HepG2 (cell line): ENCODE results near the gene NYNRIN. TPM values are rescaled to one million over a fixed set of nuclear protein-coding genes. Genes with fewer than 3 reads are reported as not detected.

Source experiments
- ATAC-seq: fragments of 200-7000 bp; cut with Tn5 transposase; 3 replicates; pipeline ENCODE4 v1.9.1; 2020; ENCODE audit warnings: mild to moderate bottlenecking, moderate library complexity
- BruUV-seq: library from RNA; stranded (reverse); fragments of 400-500 nt; replicated peaks from 2 replicates; lab custom pipeline; 2021; lab: Mats Ljungman, UMichigan
- CTCF ChIA-PET: fragments of 300-600 bp; formaldehyde crosslinking; extraction: SDS; loops from one replicate; lab custom pipeline; 2021; ENCODE audit warnings: low total read pairs, inconsistent platforms, low intra/inter-chr PET ratio; lab: Yijun Ruan, JAX
- POLR2A ChIA-PET: fragments of 350-600 bp; sonication (Branson Sonifier 250); formaldehyde crosslinking; loops from one replicate; lab custom pipeline; 2020; ENCODE audit warnings: antibody characterized with exemption, inconsistent platforms; lab: Yijun Ruan, JAX
- DNase-seq: peaks from one replicate; pipeline ENCODE4 v3.0.0-alpha.2; 2015; ENCODE audit warnings: low spot score
- FAIRE-seq: peaks from 3 replicates; lab custom pipeline; 2011; peaks lifted over from hg19 to GRCh38; lab: Jason Lieb, UNC
- H2AFZ ChIP-seq: one replicate; pipeline ENCODE4 v1.6.1; 2011; ENCODE audit warnings: low read length, inconsistent platforms
- H3K27ac ChIP-seq: fragments of 300-600 bp; 3 replicates; pipeline ENCODE4 v1.8.0; 2011; ENCODE audit warnings: mixed run types, mild to moderate bottlenecking, mixed read lengths, low read length, inconsistent platforms; ENCODE audit not compliant: insufficient read depth; ENCODE audit errors: extremely low read length
- H3K27me3 ChIP-seq, 2 experiments: fragments of 200-600 bp in 1 of 2; 2 replicates in 1 of 2; 3 replicates in 1 of 2; pipeline versions ENCODE4 v1.6.0 to v1.8.0; 2011; ENCODE audit warnings: low read length in 2 of 2, mild to moderate bottlenecking in 2 of 2, moderate library complexity in 2 of 2, inconsistent platforms in 1 of 2; ENCODE audit not compliant: insufficient read depth in 2 of 2, control insufficient read depth in 1 of 2
- H3K36me3 ChIP-seq, 2 experiments: fragments of 200-600 bp in 1 of 2; replicated peaks in 1 of 2; 2 replicates in 1 of 2; 3 replicates in 1 of 2; pipeline versions ENCODE4 v1.5.1 to v1.8.0; 2011; ENCODE audit warnings: low read length in 2 of 2, inconsistent platforms in 1 of 2; ENCODE audit not compliant: insufficient read depth in 2 of 2, control insufficient read depth in 1 of 2
- H3K4me1 ChIP-seq: 2 replicates; pipeline ENCODE4 v1.5.1; 2012; ENCODE audit warnings: low read length, inconsistent platforms; ENCODE audit not compliant: insufficient read depth
- H3K4me2 ChIP-seq: 2 replicates; pipeline ENCODE4 v1.6.0; 2011; ENCODE audit warnings: low read depth, low read length, inconsistent platforms
- H3K4me3 ChIP-seq, 3 experiments: fragments of 200-600 bp in 1 of 3; sonication (generic), shearing (Covaris generic) in 1 of 3; replicated peaks in 1 of 3; 2 replicates each; pipeline ENCODE4 v1.5.1; 2011 to 2016; ENCODE audit warnings: low read length in 3 of 3, inconsistent platforms in 2 of 3, low read depth in 2 of 3, mild to moderate bottlenecking in 2 of 3, control low read depth in 1 of 3, mixed read lengths in 1 of 3; ENCODE audit not compliant: insufficient read depth in 1 of 3
- H3K79me2 ChIP-seq: one replicate; pipeline ENCODE4 v1.6.1; 2011; ENCODE audit warnings: low read length, inconsistent platforms; ENCODE audit not compliant: insufficient read depth
- H3K9ac ChIP-seq: 2 replicates; pipeline ENCODE4 v1.6.0; 2011; ENCODE audit warnings: mild to moderate bottlenecking, low read depth, low read length, inconsistent platforms; ENCODE audit not compliant: insufficient read depth
- H3K9me3 ChIP-seq: 2 replicates; pipeline ENCODE4 v1.5.1; 2012; ENCODE audit warnings: mild to moderate bottlenecking, low read length
- H4K20me1 ChIP-seq: 2 replicates; pipeline ENCODE4 v1.6.0; 2011; ENCODE audit warnings: inconsistent platforms, mild to moderate bottlenecking, low read length, moderate library complexity; ENCODE audit not compliant: insufficient read depth
- TMF1 ChIP-seq: sonication (generic); formaldehyde crosslinking; IDR thresholded peaks from 2 replicates; pipeline ENCODE4 v1.8.1; 2022; ENCODE audit warnings: low read depth, missing genetic modification reagents
- ZHX2 ChIP-seq, 2 experiments: sonication (generic) in 1 of 2; formaldehyde crosslinking in 1 of 2; IDR thresholded peaks; 2 replicates each; pipeline versions ENCODE4 v1.6.1 to v1.9.0; 2014 to 2022; ENCODE audit warnings: antibody characterized with exemption in 1 of 2, borderline replicate concordance in 1 of 2, inconsistent platforms in 1 of 2, low read depth in 1 of 2, missing genetic modification reagents in 1 of 2
- ZNF619 ChIP-seq: sonication (generic); formaldehyde crosslinking; IDR thresholded peaks from 2 replicates; pipeline ENCODE4 v1.4.0; 2020; ENCODE audit warnings: mild to moderate bottlenecking, missing genetic modification reagents
- WGBS: methylation state at CpG from one replicate; pipeline ENCODE4 v1.1.6; 2017; ENCODE audit warnings: low lambda C conversion rate; 5-methylcytosine and 5-hydroxymethylcytosine counted together
- in situ Hi-C: cut with HindIII; loops from 2 replicates; pipeline ENCODE4 v1.10.0; 2017; ENCODE audit warnings: low pct_unique_long_range_greater_than_20kb; ENCODE audit not compliant: extremely low pct_ligation_motif_present
- intact Hi-C: fragments of 100-400 bp; cut with micrococcal nuclease; formaldehyde crosslinking; loops from one replicate; pipeline ENCODE4 v1.10.0; 2022; ENCODE audit not compliant: unreplicated experiment
- polyA plus RNA-seq, 8 experiments: library from polyadenylated mRNA; depleted of rRNA in 3 of 8; stranded (reverse) in 7 of 8; unstranded in 1 of 8; fragments of >200 nt; fragmentation: Illumina TruSeq in 4 of 8; extraction: Trizol in 4 of 8; gene quantifications; 2 replicates each; pipeline versions ENCODE4 v1.2.1 to v1.2.3, GENCODE V29; 2011 to 2016; ENCODE audit warnings: low read depth in 4 of 8, missing spikeins in 1 of 8, mixed read lengths in 1 of 8; ENCODE audit not compliant: insufficient read depth in 1 of 8
- total RNA-seq, 5 experiments: library from RNA; depleted of rRNA; stranded (reverse); fragments of >200 nt; fragmentation: Illumina TruSeq; extraction: Trizol; gene quantifications; 2 replicates each; pipeline ENCODE4 v1.2.3, GENCODE V29; 2016; ENCODE audit warnings: low read depth in 1 of 5

Gene NYNRIN
- total and polyA plus RNA-seq, 2 of the 13 experiments (the other 11 are each of a cell fraction or from before 2014, with no cell fraction given): 0.63 to 1.1 TPM

- H3K4me1 ChIP-seq: no peaks in the 10 kb centered on the region
- H3K27me3 ChIP-seq: peaks cover 0 to 2% of the 10 kb centered on the region in 2 experiments; a peak in 2 of 5 replicates
- no TSS peak for BruUV-seq
- no peaks in the 10 kb centered on the region for H3K36me3 ChIP-seq
- TF ChIP-seq ZHX2 (IDR thresholded peaks at IDR 0.05; ENCODE audit: low read depth) (no peak), ZHX2 (CRISPR knock-in tag; IDR thresholded peaks at IDR 0.05; ENCODE audit: borderline replicate concordance) (no peak), TMF1 (CRISPR knock-in tag) (no peak), ZNF619 (CRISPR knock-in tag) (no peak)
- no peak for ATAC-seq
- no peak for FAIRE-seq
- H3K4me2 ChIP-seq: no peak overlapping the region
- H3K27ac ChIP-seq: no peak overlapping the region
- ChIA-PET CTCF (interaction anchor here (3.7 kb wide), 1 partner anchor 48 kb away, joined by 72 read pairs; the partner anchor contains the start of gene NFATC4), POLR2A (interaction anchor here (0.9 to 2.1 kb wide), 3 partner anchors 10 to 18 kb away, joined by 3 to 9 read pairs (median 5); partner anchors contain the start of genes CBLN3 and KHNYN)
- H4K20me1 ChIP-seq: no peaks in the 10 kb centered on the region
- WGBS: 96% methylated on average over 1 of the region's 1 CpG
- H3K9me3 ChIP-seq: no peaks in the 10 kb centered on the region
- no peak overlapping the region for H2AFZ ChIP-seq
- H3K79me2 ChIP-seq: no peaks in the 10 kb centered on the region
- in situ Hi-C loops (no loop called here), intact Hi-C loops (no loop called here)
- no peak overlapping the region for H3K4me3 ChIP-seq
- no peak overlapping the region for H3K9ac ChIP-seq
- no peak for DNase-seq
Measured at GRCh38 chr14:24414077-24414476, 15.3 kb downstream of the NYNRIN start.
